GM21381 (cell line): ENCODE results near the gene SLC35F6.
"Not testable (repeated sequence)": the region's sequence is repeated elsewhere in the genome, so short reads cannot be mapped to it uniquely, and the experiment has no call there.

Experiments used
- ATAC-seq: cut with Tn5 transposase; IDR thresholded peaks from one replicate; pipeline ENCODE4 v1.9.1; 2021; ENCODE audit warnings: mild to moderate bottlenecking, moderate library complexity; ENCODE audit not compliant: unreplicated experiment

Gene SLC35F6

GRCh38 chr2:26780203-26780760, 16.2 kb downstream of the SLC35F6 start:
- no peak for ATAC-seq

- no peak for ATAC-seq
Observed at GRCh38 chr2:26782876-26783704, 19.0 kb downstream of the SLC35F6 start.

GRCh38 chr2:26784570-26785234, 20.6 kb downstream of the SLC35F6 start:
- no peak for ATAC-seq

- ATAC-seq, result peak; percentile 98
Observed at GRCh38 chr2:26785431-26786206, 21.5 kb downstream of the SLC35F6 start, which contains the start of gene CENPA. TSS of gene CENPA (plus strand) at chr2:26786056. CDS start at chr2:26786197, 141 bp downstream.

GRCh38 chr2:26786207-26787028, 22.3 kb downstream of the SLC35F6 start:
- peak; percentile 24 for ATAC-seq

- no peak for ATAC-seq
Observed at GRCh38 chr2:26792720-26793119, 28.6 kb downstream of the SLC35F6 start.

- ATAC-seq, result no peak
Observed at GRCh38 chr2:26793518-26793917, 29.4 kb downstream of the SLC35F6 start.

- ATAC-seq, result not testable (repeated sequence)
Observed at GRCh38 chr2:26795135-26795534, 31.1 kb downstream of the SLC35F6 start.

GRCh38 chr2:26801328-26801727, 37.2 kb downstream of the SLC35F6 start:
- ATAC-seq, result no peak

- no peak for ATAC-seq
Observed at GRCh38 chr2:26801796-26802195, 37.7 kb downstream of the SLC35F6 start.

GRCh38 chr2:26805241-26805676, 41.2 kb downstream of the SLC35F6 start:
- ATAC-seq, result no peak

GRCh38 chr2:26807788-26808460, 43.8 kb downstream of the SLC35F6 start:
- ATAC-seq, result no peak

- ATAC-seq, result no peak
Observed at GRCh38 chr2:26809211-26809610, 45.1 kb downstream of the SLC35F6 start.

- ATAC-seq, result no peak
Observed at GRCh38 chr2:26809876-26810577, 45.9 kb downstream of the SLC35F6 start.

- ATAC-seq, result no peak
Observed at GRCh38 chr2:26811261-26811660, 47.2 kb downstream of the SLC35F6 start.

GRCh38 chr2:26811791-26812694, 48.0 kb downstream of the SLC35F6 start:
- ATAC-seq, result no peak

GRCh38 chr2:26812731-26813130, 48.6 kb downstream of the SLC35F6 start:
- ATAC-seq, result no peak
